ENCODE data around the gene ASCL4.

ASCL4 gene

GRCh38 chr12:107779077-107779831 lies 4.8 kb downstream of the ASCL4 start:
- no peak for DNase-seq

- no peak for DNase-seq
Observed at GRCh38 chr12:107780298-107780697, 5.8 kb downstream of the ASCL4 start.

GRCh38 chr12:107782067-107782466 lies 7.6 kb downstream of the ASCL4 start:
- DNase-seq = no peak

- no peak for DNase-seq
Observed at GRCh38 chr12:107783406-107784376, 9.2 kb downstream of the ASCL4 start.

GRCh38 chr12:107788281-107788680 lies 13.8 kb downstream of the ASCL4 start:
- DNase-seq = no peak

- DNase-seq = no peak
Observed at GRCh38 chr12:107788690-107789458, 14.4 kb downstream of the ASCL4 start.

- DNase-seq = no peak
Observed at GRCh38 chr12:107791465-107792089, 17.1 kb downstream of the ASCL4 start.

GRCh38 chr12:107794451-107794850 lies 19.9 kb downstream of the ASCL4 start:
- DNase-seq = no peak

GRCh38 chr12:107798580-107798979 lies 24.1 kb downstream of the ASCL4 start:
- no peak for DNase-seq

GRCh38 chr12:107801150-107801549 lies 26.6 kb downstream of the ASCL4 start:
- DNase-seq = no peak

GRCh38 chr12:107803092-107803491 lies 28.6 kb downstream of the ASCL4 start:
- no peak for DNase-seq

GRCh38 chr12:107805488-107806180 lies 31.1 kb downstream of the ASCL4 start:
- no peak for DNase-seq

GRCh38 chr12:107807471-107808150 lies 33.1 kb downstream of the ASCL4 start:
- no peak for DNase-seq

- no peak for DNase-seq
Observed at GRCh38 chr12:107817250-107817649, 42.7 kb downstream of the ASCL4 start.

GRCh38 chr12:107818984-107819383 lies 44.5 kb downstream of the ASCL4 start:
- DNase-seq = no peak

- no peak for DNase-seq
Observed at GRCh38 chr12:107822356-107822755, 47.9 kb downstream of the ASCL4 start.

All from NCI-H2029 (cell line).